GM18873 (cell line): ENCODE results near the gene PHC2.

Experiments used
- ATAC-seq: cut with Tn5 transposase; IDR thresholded peaks from one replicate; pipeline ENCODE4 v1.9.1; 2021; ENCODE audit warnings: mild to moderate bottlenecking, moderate library complexity, moderate number of reproducible peaks; ENCODE audit not compliant: unreplicated experiment, low FRiP score

Gene PHC2

GRCh38 chr1:33455539-33456501, 24.9 kb upstream of the PHC2 start:
- ATAC-seq, result no peak

- ATAC-seq, result no peak
Observed at GRCh38 chr1:33454646-33455282, 23.9 kb upstream of the PHC2 start.

GRCh38 chr1:33446590-33446989, 15.7 kb upstream of the PHC2 start:
- ATAC-seq, result no peak

- ATAC-seq, result no peak
Observed at GRCh38 chr1:33445108-33445507, 14.2 kb upstream of the PHC2 start.

GRCh38 chr1:33443705-33444180, 12.8 kb upstream of the PHC2 start:
- no peak for ATAC-seq

GRCh38 chr1:33443080-33443704, 12.3 kb upstream of the PHC2 start:
- ATAC-seq, result no peak

GRCh38 chr1:33442141-33442540, 11.2 kb upstream of the PHC2 start:
- ATAC-seq, result no peak

GRCh38 chr1:33441088-33441745, 10.3 kb upstream of the PHC2 start:
- ATAC-seq, result no peak

- no peak for ATAC-seq
Observed at GRCh38 chr1:33439662-33440061, 8.8 kb upstream of the PHC2 start.

- ATAC-seq, result no peak
Observed at GRCh38 chr1:33438364-33439160, 7.7 kb upstream of the PHC2 start.

GRCh38 chr1:33436557-33437285, 5.8 kb upstream of the PHC2 start:
- ATAC-seq, result no peak

- ATAC-seq, result no peak
Observed at GRCh38 chr1:33435096-33435820, 4.4 kb upstream of the PHC2 start.

- no peak for ATAC-seq
Observed at GRCh38 chr1:33434363-33434750, 3.5 kb upstream of the PHC2 start.

- ATAC-seq, result no peak
Observed at GRCh38 chr1:33433509-33434362, 2.8 kb upstream of the PHC2 start.

GRCh38 chr1:33429856-33430691, 821 bp downstream of the PHC2 start:
- ATAC-seq, result no peak

- ATAC-seq, result no peak
Observed at GRCh38 chr1:33429332-33429731, 1.6 kb downstream of the PHC2 start.

GRCh38 chr1:33428661-33429060, 2.2 kb downstream of the PHC2 start:
- ATAC-seq, result no peak
